Measurements from ENCODE around the gene RPL34. TPM values are rescaled to one million over a fixed set of nuclear protein-coding genes. Genes with fewer than 3 reads are reported as not detected.
"Not testable (repeated sequence)": the region's sequence is repeated elsewhere in the genome, so short reads cannot be mapped to it uniquely, and the experiment has no call there.

RPL34 gene
- polyA plus RNA-seq (ENCODE audit: insufficient read length): 1,744 TPM
- long read RNA-seq, donor 1, transcript RPL34-201 (5 exons, 529 nt): minor isoform, 37 of 2,638 reads
- long read RNA-seq, donor 1, transcript RPL34-202 (5 exons, 441 nt): major isoform, 1,301 of 2,638 reads
- long read RNA-seq, donor 1, transcript RPL34-206 (2 exons, 629 nt): minor isoform, 243 of 2,638 reads
- long read RNA-seq, donor 1, partial matches to known transcripts: 979 of 2,638 reads
- long read RNA-seq, donor 1, other reads (novel, unspliced or antisense): 76 of 2,638 reads
- long read RNA-seq, donor 2, transcript RPL34-202 (5 exons, 441 nt): major isoform, 1,725 of 2,837 reads
- long read RNA-seq, donor 2, transcript RPL34-206 (2 exons, 629 nt): minor isoform, 182 of 2,837 reads
- long read RNA-seq, donor 2, transcript RPL34-205 (2 exons, 2,627 nt): minor isoform, 5 of 2,837 reads
- long read RNA-seq, donor 2, transcript RPL34-201 (5 exons, 529 nt): minor isoform, 24 of 2,837 reads
- long read RNA-seq, donor 2, partial matches to known transcripts: 829 of 2,837 reads
- long read RNA-seq, donor 2, other reads (novel, unspliced or antisense): 72 of 2,837 reads
- long read RNA-seq, donor 3, transcript RPL34-201 (5 exons, 529 nt): minor isoform, 30 of 1,988 reads
- long read RNA-seq, donor 3, transcript RPL34-206 (2 exons, 629 nt): minor isoform, 92 of 1,988 reads
- long read RNA-seq, donor 3, transcript RPL34-202 (5 exons, 441 nt): major isoform, 1,283 of 1,988 reads
- long read RNA-seq, donor 3, transcript RPL34-205 (2 exons, 2,627 nt): minor isoform, 5 of 1,988 reads
- long read RNA-seq, donor 3, partial matches to known transcripts: 542 of 1,988 reads
- long read RNA-seq, donor 3, other reads (novel, unspliced or antisense): 36 of 1,988 reads
- long read RNA-seq, donor 4, transcript RPL34-201 (5 exons, 529 nt): minor isoform, 5 of 1,099 reads
- long read RNA-seq, donor 4, transcript RPL34-206 (2 exons, 629 nt): minor isoform, 119 of 1,099 reads
- long read RNA-seq, donor 4, transcript RPL34-202 (5 exons, 441 nt): major isoform, 674 of 1,099 reads
- long read RNA-seq, donor 4, partial matches to known transcripts: 274 of 1,099 reads
- long read RNA-seq, donor 4, other reads (novel, unspliced or antisense): 25 of 1,099 reads
- long read RNA-seq, donor 5, transcript RPL34-205 (2 exons, 2,627 nt): minor isoform, 5 of 6,277 reads
- long read RNA-seq, donor 5, transcript RPL34-202 (5 exons, 441 nt): major isoform, 4,207 of 6,277 reads
- long read RNA-seq, donor 5, transcript RPL34-201 (5 exons, 529 nt): minor isoform, 61 of 6,277 reads
- long read RNA-seq, donor 5, transcript RPL34-206 (2 exons, 629 nt): minor isoform, 205 of 6,277 reads
- long read RNA-seq, donor 5, partial matches to known transcripts: 1,613 of 6,277 reads
- long read RNA-seq, donor 5, other reads (novel, unspliced or antisense): 184 of 6,277 reads
- long read RNA-seq, donor 6, transcript RPL34-201 (5 exons, 529 nt): minor isoform, 50 of 2,882 reads
- long read RNA-seq, donor 6, transcript RPL34-202 (5 exons, 441 nt): major isoform, 1,692 of 2,882 reads
- long read RNA-seq, donor 6, transcript RPL34-206 (2 exons, 629 nt): minor isoform, 244 of 2,882 reads
- long read RNA-seq, donor 6, partial matches to known transcripts: 834 of 2,882 reads
- long read RNA-seq, donor 6, other reads (novel, unspliced or antisense): 60 of 2,882 reads
- long read RNA-seq, donor 7, transcript RPL34-206 (2 exons, 629 nt): minor isoform, 299 of 5,491 reads
- long read RNA-seq, donor 7, transcript RPL34-202 (5 exons, 441 nt): major isoform, 3,475 of 5,491 reads
- long read RNA-seq, donor 7, transcript RPL34-205 (2 exons, 2,627 nt): minor isoform, 11 of 5,491 reads
- long read RNA-seq, donor 7, transcript RPL34-201 (5 exons, 529 nt): minor isoform, 51 of 5,491 reads
- long read RNA-seq, donor 7, partial matches to known transcripts: 1,552 of 5,491 reads
- long read RNA-seq, donor 7, other reads (novel, unspliced or antisense): 103 of 5,491 reads
- long read RNA-seq, donor 8, transcript RPL34-201 (5 exons, 529 nt): minor isoform, 16 of 1,106 reads
- long read RNA-seq, donor 8, transcript RPL34-202 (5 exons, 441 nt): major isoform, 606 of 1,106 reads
- long read RNA-seq, donor 8, transcript RPL34-206 (2 exons, 629 nt): minor isoform, 71 of 1,106 reads
- long read RNA-seq, donor 8, partial matches to known transcripts: 383 of 1,106 reads
- long read RNA-seq, donor 8, other reads (novel, unspliced or antisense): 28 of 1,106 reads

- DNase-seq: peak; percentile 99
Observed at GRCh38 chr4:108620101-108620932, at the start of gene RPL34. TSS of gene RPL34 (plus strand) at chr4:108620576. CDS start at chr4:108621960, 1,384 bp downstream.

- no peak for DNase-seq
Observed at GRCh38 chr4:108570993-108571569, 49.3 kb upstream of the RPL34 start.

GRCh38 chr4:108574402-108574801, 46.0 kb upstream of the RPL34 start:
- no peak for DNase-seq

GRCh38 chr4:108581083-108581482, 39.3 kb upstream of the RPL34 start:
- no peak for DNase-seq

GRCh38 chr4:108586778-108587177, 33.6 kb upstream of the RPL34 start:
- no peak for DNase-seq

GRCh38 chr4:108588878-108589277, 31.5 kb upstream of the RPL34 start:
- DNase-seq: no peak

GRCh38 chr4:108589961-108590360, 30.4 kb upstream of the RPL34 start:
- no peak for DNase-seq

DNA sequence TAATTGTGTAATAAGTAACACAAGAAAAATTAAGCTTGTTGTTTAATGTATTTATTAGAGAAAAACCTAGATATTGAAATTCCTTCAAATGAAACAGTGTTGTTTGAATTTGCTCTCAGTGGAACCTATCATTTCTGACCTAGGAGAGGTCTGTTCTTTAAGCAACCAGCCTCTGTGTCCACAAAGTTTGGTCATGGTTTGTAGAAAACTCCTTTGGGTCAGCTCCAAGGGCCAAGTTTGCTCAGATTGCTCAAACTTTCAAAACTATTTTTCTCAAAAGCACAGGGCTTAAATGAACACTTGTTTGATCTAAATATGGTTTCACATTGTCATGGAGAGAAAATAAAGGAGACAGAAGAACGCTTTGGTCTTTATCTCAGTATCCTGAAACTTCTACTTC, 29.6 kb upstream of the RPL34 start:
- no peak for DNase-seq

DNA sequence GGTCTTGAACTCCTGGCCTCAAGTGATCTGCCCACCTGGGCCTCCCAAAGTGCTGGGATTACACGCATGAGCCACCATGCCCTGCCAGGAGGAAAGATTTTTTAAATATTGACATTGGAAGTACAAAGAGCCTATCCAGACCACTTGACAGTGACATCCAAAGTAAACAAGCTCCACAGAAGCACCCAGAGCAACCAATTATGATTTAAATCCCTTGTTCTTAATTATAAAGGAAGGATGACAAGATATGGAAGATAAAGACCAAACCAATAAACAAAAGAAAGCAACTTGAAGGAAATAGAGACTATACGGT, 27.7 kb upstream of the RPL34 start:
- no peak for DNase-seq

DNA sequence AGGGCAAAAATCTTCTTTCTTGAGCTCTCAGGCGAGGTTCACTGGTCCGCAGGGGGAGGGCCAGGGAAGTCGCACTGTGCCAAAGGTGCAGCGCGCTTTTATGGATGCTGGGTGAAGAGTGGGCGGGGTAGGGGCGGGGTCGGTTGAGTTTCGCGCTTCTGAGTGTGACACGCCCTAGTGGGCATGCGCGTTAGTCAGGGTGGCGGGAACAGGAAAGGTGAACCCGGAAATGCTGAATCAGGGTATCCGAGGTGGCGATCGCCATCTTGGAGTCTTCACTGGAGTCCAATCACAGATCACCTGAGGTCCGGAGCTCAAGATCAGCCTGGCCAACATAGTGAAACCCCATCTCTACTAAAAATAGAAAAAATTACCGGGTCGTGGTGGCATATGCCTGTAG, 26.1 kb upstream of the RPL34 start:
- not testable (repeated sequence) for DNase-seq

DNA sequence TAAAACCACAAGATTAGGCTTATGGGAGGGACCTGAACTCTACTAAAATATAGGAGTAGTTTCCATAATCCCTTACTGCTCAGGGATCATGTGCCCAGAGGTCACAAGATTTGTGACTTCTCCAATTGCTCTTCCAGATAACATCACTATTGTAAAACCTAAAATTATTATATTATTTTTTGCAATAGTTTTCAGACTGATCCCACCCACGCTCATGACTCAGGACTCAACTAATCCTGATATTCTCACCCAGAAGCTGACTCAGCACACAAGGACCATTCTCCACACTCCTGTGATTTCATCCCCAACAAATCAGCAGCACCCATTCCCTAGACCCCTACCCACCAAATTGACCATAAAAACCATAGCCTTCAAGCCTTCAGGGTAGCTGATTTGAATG, 24.0 kb upstream of the RPL34 start:
- DNase-seq: no peak

DNA sequence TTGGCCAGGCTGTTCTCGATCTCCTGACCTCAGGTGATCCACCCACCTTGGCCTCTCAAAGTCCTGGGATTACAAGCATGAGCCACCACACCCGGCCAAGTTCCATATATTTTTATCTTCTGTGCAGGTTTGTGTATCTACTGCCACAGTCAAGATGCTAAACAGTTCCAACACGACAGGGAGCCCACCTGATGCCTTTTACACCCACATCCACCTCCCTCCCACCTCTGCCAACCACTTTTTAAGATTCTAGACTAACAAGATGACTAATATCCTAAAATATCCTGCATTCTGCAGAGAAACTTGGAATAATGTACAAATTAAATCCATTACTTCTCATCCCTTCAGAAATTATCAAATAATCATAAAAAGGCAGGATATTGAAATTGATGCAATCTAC, 19.3 kb upstream of the RPL34 start:
- no peak for DNase-seq

DNA sequence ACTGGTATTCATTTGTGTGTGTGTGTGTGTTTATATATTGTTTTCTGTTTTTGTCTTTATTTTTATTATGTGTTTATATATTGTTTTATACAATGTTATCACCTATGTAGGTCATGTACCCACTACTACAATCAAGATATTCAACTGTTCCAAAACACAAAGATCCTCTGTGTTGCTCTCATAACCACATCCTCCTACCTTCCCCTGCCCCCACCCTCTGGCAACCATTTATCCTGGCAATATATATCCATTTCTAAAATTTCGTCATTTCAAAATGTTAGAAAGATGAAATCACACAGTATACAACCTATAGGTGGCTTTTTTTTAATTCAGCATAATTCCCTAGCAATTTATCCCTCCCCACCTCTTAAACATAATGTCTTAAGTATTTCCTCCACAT, 18.8 kb upstream of the RPL34 start:
- DNase-seq: no peak

DNA sequence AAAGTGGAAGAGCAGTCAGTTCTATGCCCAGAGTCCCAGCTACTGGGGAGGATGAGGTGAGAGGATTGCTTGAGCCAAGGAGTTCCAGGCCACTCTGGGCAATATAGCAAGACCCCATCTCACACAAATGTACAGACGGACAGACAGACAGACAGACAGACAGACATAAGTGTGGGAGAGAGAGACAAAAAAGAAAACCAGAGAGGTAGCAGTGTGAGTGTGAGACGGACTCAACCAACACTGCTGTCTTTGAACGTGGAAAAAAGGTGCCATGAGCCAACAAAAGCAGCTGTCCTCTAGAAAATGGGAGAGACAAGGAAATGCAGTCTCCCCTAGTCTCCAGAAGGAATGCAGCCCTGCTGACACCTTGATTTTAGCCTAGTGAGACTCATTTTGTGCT, 18.2 kb upstream of the RPL34 start:
- DNase-seq: no peak

DNA sequence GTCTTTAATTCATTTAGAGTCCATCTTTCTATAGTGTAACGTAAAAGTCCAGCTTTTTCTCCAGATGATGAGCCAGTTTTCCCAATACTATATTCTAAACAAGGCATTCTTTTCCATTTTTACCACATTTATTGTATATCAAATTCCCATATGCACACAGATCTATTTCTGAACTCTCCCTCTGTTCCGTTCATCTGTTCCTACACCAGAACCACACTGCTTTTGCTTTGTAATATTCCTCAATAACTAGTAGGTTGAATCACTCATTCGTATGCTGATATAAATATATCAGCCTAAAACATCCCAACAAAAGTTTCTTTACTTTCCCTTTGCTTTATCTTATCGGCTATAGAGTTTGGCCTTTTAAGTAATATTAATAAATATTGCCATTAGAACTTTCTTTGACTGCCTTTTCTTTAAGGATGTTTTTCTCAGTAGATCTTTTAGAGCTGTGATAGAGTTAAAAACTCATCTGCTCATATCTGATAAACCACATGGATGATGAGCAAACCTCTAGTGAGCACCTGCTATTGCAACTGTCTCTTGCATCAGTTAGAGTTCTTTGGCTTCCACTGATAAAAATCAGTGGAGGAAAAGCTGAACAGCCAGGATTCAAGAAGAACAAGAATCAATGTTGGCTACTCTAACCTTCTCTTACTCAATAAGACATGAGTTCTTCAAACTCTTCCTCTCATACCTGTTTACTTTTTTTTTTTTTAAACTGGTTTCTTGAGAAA, 13.1 kb upstream of the RPL34 start:
- DNase-seq: no peak

GRCh38 chr4:108611365-108611764, 9.0 kb upstream of the RPL34 start:
- peak; percentile 32 for DNase-seq

- DNase-seq: no peak
Observed at GRCh38 chr4:108612365-108612764, 8.0 kb upstream of the RPL34 start.

DNA sequence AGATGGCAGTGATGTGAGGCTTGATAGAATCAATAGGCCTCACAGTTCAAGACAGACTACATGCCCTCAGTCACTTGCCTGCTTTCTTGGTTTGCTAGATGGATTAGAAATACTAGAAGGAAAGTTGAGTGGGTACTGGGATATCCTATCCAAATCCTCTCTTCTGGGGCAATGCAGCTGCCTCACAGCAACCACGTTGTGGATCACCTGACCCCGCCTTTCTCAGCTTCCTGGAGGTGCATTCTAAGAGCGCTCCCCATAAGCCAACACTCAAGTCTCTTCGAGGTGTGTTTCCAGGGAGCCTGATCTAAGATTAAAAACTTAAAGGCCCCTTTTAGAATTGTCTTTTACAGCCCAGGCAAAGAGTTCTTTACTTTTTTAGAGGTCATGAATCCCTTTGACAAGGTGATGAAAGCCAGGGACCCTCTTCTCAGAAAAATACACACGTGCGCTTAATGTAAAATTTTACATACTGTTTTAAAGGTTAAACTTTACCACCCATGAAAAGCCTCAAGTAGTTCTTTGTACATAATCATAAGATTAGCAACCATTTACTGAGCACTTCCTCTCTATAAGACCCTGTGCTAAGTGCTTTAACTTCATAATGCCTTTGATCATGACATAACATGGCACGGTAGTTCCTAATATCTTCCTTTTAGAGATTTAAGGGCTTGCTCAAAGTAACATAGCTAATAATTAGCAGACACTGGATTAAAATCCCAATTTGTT, 840 bp upstream of the RPL34 start:
- DNase-seq: no peak
